Measurements from ENCODE around the gene UBL3.

Gene UBL3, protein sequence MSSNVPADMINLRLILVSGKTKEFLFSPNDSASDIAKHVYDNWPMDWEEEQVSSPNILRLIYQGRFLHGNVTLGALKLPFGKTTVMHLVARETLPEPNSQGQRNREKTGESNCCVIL

DNA sequence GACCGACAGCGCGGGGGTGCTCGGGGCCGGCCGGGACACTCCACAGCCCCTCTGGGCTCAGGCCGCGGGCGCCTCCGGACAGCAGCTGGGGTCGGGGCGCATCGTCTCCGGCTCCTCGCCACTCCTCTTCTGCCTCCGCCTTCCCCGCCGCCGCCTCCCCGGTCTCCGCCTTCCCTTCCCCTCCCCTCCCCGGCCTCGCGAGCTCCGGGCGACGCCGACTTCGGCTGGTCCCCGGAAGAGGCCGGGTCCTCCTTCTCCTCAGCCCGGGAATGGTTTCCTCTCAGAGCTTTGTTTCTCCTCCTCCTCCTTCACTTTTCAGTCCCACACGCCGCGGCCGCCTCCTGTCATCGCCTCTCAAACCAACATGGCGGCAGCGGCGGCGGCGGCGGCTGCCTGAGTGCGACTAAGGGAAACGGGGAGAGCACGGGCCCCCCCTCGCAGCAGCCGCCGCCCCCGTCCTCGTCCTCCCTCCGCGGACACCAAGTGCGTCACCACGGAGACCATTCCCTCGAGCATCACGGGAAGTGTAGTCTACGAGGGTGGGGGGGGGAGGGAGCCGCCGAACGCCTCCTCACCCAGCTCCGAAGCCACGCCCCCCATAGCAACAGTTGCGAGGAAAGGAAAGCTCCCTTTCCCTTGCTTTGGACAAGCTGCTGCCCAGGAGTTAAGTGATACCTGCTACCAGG lies at the start of gene UBL3:
TSS of gene UBL3 (minus strand) at position 405 of the 686 bp plus-strand sequence. CDS start 1,079 bp downstream, outside the sequence.
- DNase-seq: peak; percentile 96

DNA sequence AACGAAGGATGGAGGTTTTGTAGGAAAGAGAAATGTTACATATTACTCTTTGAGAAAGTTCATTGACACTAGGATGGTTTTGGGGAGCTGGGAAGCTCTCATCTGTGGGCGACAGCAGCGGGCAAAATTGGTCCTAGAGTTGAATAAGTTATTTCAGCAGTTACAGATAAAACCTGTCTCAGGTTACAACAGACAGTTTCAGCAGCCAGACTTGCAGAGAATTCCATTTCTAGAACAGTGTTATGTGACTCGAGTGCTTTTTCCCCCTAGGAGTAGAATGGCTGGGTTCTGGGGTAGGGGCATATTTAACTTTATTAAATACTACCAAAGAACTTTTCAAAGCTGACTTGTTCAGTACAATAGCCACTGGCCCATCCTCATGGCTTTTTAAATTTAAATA lies 46.7 kb upstream of the UBL3 start:
- DNase-seq: no peak

DNA sequence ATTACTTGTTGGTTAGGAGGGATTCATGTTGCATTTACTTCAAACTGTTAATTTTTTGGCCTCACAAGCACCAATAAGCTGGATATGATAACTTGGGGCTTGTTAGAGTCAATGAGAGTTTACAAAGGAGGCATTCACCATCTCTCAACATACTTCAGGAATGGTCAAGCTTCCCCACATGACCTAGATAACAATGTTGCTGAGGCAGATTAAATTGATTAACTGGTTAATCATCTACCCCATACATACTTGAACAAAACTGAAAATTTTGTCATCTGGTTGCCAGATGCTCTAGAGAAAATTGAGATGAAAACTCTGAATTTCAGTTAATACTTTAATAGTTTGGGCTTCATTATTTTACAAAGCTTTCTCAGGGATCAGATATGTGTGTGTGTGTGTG lies 43.0 kb upstream of the UBL3 start:
- DNase-seq: no peak

DNA sequence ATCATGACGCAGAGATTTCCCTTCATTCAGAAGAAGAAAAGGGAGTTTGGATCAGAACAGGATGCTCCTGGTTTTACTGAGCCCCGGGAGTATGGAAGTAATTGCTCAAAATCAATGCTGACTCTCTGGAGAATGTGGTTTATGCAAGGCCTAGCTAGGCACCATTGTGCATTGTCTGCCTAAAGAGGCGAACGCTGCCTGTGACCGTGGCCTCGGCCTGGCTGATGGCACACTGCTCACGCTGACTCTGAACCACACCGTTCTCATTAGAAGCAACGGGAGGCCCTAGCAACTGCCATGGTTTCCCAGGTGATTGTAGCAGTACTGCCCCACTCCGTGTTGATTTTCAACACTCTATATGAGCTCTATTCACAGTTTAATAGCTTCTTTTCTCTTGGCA lies 41.7 kb upstream of the UBL3 start:
- DNase-seq: no peak

DNA sequence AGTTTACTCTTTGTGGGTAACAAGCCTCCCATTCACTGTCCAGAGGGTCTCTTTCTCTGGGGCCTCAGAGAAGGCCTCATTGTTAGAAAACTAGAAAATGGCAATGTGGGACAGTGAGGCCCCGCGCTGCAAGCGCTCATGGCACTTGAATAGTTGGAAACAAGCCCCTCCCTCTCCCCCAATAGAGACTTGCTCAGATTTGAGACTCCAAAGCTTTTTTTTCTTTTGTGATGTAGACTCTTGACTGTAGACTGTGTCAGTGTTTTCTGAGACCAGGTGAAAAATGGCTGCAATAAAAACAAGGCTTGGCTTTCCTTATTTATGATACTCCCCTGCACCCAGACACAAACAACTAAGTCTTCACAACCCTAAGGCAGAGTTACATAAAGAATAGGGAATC lies 38.7 kb upstream of the UBL3 start:
- DNase-seq: no peak

DNA sequence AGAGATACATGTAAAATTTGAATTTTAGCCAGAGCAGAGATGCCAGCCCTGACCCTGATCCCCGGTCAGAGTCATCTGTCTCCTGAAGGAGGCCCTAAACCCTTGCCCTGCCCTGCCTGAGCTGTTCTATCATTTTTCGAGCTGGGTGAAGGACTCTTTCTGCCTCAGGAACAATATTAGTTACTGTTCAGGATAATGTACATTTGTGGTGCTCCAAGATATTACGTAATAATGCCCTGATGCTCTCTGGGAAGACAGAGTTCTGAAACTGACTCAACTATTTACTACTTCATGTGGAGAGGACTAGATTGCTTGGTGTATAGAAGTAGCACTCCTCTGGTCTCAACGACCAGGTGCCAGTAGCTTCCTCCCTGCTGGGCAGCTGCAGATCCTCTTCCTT lies 37.9 kb upstream of the UBL3 start:
- DNase-seq: no peak

DNA sequence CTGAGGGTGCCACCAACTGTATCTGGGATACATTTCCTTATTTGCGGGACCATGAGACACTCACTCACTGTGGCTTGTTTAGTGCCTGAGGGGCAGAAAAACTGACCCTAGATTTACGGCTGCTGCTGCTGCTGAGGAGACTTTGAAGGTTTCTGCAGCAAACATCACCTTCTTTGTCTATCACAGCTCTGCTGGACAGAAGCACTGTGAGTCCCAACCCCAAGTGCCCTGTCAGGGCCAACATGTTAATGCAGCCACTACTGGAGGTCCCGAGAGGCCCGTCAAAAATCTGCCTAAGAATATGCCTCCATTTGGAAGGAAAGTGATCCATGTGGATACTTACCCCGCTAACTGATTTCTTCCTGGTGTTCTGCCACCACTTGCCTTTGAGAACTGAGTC lies 37.3 kb upstream of the UBL3 start:
- DNase-seq: no peak

DNA sequence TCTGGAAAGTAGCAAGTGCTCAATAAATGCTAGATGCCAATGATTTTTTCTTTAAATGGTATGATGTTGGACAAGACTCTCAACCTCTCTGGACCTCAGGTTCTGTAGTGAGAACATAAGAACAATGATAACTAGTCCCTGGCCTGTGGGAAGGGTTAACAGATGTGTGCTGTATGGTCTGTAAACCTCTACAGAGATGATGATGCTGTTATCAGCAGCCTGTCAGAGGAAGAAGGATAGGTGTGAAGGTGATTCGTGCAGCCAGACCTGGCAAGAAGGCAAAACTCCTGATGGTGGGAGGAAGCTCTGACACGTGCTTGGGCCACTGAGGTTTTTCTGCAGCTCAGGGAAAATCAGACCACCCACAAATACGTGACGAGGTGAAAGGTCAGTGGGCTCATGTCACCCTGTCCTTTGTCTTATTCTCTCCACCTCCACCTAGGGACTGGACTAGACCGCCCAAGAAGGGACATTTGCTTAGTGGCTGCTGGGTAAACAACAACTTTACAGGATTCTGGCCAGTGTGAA lies 36.7 kb upstream of the UBL3 start:
- no peak for DNase-seq

DNA sequence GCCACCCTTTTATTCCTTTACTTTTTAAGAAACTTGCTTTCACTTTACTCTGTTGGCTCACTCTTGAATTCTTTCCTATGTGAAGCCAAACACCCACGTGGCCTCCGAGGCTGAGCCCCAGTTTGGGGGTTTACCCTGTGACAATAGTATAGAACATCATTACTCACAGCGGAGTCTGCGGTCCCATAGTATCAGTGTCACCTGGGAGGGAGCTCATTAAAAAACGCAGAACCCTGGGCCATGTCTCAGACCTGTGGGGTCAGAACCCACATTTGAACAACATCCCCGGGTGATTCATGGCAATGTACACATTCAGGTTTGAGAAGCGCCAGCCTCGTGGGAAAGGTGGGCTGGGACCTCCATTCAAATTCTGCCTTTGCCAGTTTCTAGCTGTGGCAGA lies 36.0 kb upstream of the UBL3 start:
- peak; percentile 47 for DNase-seq

DNA sequence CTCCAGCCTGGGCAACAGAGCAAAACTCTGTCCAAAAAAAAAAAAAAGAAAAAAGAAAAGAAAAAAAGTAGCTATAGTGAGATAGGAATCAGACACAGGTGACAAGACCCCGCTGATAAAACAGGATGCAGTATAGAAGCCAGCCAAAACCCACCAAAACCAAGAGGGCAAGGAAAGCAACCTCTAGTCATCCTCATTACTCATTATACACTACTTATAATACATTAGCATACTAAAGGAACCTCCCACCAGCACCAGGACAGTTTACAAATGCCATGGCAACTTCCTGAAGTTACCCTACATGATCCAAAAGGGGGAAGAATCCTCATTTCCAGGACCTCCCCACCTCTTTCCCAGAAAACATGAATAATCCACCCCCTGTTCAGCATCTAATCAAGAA lies 35.6 kb upstream of the UBL3 start:
- DNase-seq: no peak

DNA sequence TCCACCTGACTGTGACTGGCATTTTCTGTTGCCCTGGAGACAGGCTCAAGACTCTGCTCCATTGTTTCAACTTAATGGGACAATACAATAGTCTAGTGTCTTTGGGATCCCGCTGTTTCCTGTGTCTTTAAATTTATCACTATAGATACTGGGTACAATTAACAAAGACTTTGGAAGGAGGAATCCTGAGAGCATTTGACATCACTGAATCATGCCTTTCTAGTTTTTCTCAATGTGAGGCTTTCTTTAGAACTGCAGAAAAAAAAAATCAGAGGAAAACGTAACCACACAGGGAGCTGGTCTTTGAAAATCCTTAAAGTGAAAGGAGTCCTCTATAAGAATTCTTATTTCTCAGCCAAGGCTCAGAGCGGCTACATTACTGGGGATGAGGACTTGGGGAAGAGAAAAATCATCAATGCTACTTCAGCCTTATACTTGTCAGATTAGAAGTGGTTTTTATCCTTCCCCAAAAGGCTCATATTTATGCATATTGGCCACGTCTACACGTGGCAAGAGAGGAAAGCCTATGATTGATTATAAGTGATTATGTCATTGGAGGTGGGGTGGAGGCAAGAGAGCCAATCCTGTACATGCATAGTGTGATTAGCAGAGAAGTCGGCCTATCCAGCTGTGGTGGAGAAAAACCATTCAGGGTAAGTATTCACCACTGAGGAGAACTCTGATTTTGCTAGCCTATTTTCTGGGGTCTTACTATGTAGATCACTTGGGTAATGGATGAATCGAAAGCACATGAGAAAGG lies 34.4 kb upstream of the UBL3 start:
- DNase-seq: no peak

DNA sequence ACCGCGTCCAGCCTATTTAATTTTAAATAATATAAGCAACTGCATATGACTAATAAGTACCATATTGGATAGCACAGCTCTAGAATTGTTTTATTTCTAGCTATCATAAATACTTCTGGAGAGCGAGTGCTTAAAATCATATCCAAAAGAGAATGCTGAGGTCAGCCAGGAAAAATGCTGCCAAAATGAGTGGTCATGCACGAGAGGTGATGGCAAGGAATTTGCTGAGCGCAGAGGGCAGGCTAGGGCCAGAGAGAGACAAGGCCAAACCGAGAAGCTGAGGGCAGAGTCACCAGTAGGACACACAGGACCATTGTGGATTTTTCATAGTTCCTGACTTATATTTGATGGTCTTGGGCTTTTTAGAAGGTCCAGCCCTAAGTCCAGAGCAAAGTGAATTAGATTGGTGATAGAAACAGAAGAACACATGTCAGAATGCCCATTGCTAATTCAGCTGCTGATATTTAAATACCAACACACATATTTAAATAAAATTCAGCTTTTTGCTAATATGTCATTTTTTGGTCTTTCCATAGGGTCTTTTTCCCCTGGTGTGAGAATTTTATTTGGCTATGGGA lies 33.6 kb upstream of the UBL3 start:
- DNase-seq: no peak

DNA sequence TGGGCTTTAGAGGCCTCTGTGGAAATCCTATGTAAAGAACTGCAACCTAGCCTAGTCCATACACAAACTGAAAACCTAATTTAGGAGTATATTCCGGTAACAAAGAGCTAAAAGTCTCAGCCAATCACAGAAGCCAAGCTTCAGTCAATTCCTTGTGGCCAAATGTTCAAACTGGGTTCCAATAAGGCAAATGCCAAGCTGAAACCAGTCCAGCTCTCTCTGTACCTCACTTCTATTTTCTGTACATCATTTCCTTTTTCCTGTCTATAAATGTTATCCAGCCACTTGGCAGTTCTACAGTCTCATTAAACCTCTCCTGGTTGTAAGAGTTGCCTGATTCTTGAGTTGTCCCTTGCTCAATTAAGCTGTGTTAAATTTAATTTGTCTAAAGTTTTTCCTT lies 31.7 kb upstream of the UBL3 start:
- no peak for DNase-seq

DNA sequence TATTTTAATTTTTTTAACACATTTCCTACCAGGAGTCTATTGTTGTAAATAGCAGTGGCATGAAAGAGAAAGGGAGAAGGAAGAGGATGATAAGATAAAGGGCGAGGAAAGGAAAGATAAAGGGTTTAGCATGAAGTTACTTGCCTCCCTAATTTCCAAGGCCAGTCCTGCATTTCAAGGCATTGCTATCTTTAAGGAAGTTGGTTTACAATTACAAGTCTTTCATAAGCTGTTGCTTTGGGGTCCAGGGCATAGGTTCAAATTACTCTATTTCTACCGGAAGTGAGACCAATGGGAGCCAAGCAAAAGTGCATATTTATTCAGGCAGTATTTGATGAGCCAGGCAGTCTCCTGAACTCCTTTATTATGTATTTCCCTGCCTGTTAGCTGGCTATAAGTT lies 27.7 kb upstream of the UBL3 start:
- no peak for DNase-seq

DNA sequence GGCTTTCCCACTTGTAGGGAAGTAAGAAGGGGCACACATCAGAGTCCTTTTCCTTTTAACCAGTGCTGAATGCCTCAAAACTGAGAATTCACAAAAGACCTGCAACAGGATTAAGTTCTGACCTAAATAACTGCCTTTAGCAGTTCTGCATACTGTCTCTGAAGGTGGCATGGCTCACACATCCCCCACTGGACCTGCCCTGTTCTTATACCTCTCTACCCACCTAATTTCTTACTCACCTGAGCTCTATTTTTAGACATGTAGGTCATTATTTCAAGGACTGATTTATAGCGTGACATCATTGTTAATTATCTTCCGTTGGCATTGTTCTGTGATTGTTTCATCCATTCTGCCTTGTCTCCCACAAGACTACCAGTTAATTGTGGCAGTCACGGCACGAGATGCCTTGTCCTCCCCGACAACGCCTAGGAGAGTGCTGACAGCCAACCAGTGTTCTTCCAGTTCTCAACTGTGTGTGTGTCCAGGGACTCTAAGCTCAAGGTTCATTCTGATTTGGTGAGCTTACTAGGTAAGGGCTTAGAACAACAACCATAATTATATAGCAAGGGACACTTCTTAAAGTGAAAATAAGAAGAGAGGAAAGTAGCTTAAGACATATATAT lies 27.1 kb upstream of the UBL3 start:
- DNase-seq: no peak

DNA sequence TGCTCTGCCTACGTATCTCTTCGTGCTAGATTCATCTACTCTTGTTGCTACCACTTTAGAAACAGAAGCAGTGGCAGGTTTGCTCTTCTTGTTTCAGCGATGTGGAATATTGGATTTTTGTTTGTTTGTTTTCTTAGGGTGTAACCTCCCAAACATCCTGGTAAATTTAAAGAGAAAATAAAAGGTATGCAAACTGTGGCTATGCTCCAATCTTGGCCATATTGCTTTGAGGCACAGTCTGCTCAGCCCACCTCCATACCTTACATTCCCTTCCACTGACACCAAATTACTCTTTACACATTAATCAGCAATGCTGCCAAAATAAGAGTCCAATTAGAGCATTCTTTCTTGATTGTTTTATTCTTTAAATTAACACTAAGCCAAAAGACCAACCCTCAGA lies 25.2 kb upstream of the UBL3 start:
- DNase-seq: no peak

DNA sequence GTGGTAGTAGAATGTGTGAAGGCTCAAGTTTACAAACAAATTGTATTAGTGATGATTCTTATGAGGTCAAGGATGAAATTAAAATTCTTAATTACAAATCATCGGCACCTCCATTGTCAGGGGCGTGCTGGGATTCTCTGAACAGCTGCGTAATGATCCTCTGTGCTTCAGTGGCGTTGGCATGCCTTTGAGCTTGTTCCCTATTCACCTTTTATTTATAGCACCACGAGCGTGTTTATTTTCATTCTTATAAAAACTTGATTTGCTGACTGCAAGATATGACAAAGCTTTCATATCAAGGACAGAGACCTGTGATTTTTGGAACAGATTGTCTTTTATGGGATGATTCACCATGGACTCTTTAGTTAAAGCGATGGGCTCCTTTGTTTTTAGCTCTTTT lies 18.2 kb upstream of the UBL3 start:
- DNase-seq: no peak

DNA sequence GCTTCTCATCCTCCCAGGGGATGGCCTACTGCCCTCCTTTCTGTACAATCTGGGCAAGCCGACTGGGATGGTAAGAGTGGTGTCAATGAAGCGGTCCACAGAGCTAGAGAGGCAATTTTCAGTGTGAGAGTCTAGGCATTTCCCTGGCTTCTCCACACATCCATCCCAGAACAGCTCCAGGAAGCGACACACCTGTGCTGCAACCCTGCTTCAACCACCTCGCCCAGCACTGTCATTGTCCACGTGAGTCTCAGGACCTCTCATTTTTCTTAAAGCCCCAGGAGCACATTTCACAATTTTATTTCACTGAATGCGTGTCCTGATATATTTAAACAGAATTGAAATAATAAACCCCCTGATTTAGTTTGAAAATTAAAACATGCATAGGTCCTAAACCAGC lies 15.5 kb upstream of the UBL3 start:
- DNase-seq: no peak

DNA sequence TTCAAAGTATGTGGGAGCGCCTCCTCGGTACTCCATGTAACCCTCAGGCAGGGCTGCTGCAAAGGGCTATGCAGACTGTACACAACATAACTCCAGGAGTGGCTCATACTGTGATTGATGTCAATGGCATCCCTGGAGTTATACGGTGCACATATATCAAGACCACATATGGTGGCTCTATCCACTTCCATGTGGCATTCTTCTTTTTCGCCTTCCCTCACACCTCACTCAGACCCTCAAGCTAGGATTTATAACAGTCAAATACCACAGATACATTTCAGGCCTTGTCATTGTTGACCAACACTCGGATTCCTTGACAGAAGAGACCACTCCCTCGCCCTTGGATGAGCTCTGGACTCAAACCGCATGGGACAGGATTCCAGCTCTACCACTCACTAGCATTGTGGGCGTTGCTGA lies 11.3 kb upstream of the UBL3 start:
- no peak for DNase-seq

DNA sequence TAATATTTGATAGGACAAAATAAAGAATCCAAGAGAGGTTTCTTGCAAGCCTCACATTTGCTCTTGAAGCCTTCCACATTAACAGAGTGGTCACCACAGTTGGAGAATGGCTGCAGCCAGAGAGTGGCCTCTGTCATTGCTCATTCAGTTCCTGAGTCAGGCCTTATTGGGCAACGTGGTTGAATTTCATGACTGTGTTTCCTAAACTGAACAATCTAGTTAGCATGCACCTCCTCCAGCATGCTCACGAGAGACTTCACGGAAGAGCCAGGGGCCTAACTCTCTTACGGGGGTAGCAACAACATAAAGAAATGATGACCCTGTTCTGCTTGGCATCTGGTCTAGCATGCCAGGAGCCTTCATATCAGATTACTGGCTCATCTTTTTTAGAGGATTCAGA lies 9.6 kb upstream of the UBL3 start:
- no peak for DNase-seq

DNA sequence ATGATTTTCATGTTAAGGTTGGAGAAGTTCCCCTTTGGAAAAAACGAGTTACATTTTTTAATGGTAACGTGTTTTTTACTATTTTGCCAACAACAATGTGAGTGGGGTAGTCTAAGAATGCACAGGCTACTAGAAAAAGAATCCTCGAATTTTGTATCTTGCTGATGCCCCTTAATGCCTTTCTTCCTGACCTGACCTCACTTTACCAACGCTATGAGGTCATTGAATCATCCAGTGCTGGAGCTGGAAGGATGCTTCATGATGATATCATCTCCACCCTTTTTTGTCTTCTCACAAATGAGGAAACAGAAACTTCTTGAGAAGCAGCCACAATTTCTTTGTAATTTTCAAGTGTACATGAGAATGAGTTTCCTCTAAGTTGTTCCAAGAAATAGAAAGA lies 8.2 kb upstream of the UBL3 start:
- no peak for DNase-seq

DNA sequence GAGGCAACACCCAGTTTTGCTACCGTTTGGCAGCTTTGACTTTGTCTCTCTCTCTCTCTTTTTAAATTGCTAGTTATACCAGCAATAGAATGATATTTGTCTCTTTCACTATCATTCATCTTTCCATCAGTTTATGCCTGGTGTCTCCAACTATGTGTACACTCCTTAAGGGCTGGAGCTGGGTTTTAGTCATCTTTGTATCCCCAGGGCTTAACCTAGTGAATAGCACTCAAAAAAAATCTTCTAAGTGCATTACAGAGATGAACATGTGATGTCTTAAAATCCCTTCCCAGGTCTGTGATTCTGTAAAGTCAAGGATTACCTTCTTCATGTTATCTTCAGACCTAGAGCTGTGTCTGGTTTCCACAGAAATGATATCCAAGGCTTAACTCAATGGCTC lies 7.8 kb upstream of the UBL3 start:
- no peak for DNase-seq

DNA sequence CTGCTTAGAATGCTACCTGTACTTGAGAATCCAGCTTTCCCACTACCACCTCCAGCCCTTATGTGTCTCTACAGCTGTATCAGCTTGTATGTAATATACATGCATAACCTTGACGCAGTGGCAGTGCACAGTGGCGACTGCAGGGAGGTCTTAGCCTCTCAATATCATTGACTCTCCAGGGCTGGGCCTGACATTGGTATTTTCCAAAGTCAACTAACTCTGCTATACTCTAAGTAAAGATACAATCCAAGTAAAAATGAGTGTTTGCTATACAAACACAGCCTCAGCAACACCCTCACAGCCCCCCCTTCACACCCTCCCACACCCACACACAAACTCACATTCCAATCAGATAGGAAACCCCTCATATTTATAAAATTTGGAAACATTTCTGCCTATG lies 6.7 kb upstream of the UBL3 start:
- no peak for DNase-seq

DNA sequence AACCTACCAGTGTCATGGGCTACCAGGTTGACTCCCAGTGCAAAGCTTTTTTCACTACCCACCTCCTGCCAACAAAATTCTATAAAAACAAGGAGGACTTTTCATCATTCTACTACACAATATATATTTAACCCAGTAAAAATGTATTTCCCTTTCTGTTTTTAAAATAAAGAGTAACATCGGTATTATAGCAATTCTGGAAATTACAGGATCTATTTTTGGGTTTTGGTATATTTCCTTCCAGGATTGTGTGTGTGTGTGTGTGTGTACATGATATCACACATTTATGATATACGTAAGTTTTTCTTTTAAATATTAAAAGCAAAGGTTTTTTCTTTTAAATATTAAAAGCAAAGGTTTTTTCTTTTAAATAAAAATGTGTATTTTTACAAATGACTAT lies 6.0 kb upstream of the UBL3 start:
- no peak for DNase-seq

All from stimulated activated naive CD4-positive, alpha-beta T cell treated with Interleukin-2 at 50 U/mL for 16 hours (primary cell).